Motor neuron (in vitro differentiated cells): ENCODE measurements around the gene SLC35F6. TPM values are rescaled to one million over a fixed set of nuclear protein-coding genes. Genes with fewer than 3 reads are reported as not detected.

Experiments used
- ATAC-seq, 8 experiments: fragments of 200-7000 bp; cut with Tn5 transposase; replicated peaks in 6 of 8; 2 replicates each; pipeline ENCODE4 v1.8.0; 2021; ENCODE audit warnings: mild to moderate bottlenecking in 8 of 8, moderate library complexity in 8 of 8
- H3K27ac ChIP-seq, 2 donors: fragments of 250-450 bp; sonication (Bioruptor Pico); 2 replicates each; pipeline ENCODE4 v1.9.0; 2021; ENCODE audit warnings: antibody characterized with exemption in 2 of 2, mild to moderate bottlenecking in 2 of 2, moderate library complexity in 1 of 2
- H3K4me1 ChIP-seq, 2 donors: fragments of 250-450 bp; sonication (Bioruptor Pico); replicated peaks in 1 of 2; 2 replicates each; pipeline ENCODE4 v1.6.1; 2021; ENCODE audit warnings: antibody characterized with exemption in 2 of 2, mild to moderate bottlenecking in 2 of 2, moderate library complexity in 1 of 2
- H3K4me3 ChIP-seq, 5 donors: fragments of 250-450 bp; sonication (Bioruptor Pico); 2 replicates each; pipeline ENCODE4 v1.9.0; 2021; ENCODE audit warnings: antibody characterized with exemption in 5 of 5, mild to moderate bottlenecking in 5 of 5, moderate library complexity in 4 of 5
- WGBS, 10 experiments: fragments of 450-650 bp; shearing (Covaris generic); methylation state at CpG; one replicate each; pipeline ENCODE4 v1.0.0; 2022; 5-methylcytosine and 5-hydroxymethylcytosine counted together
- in situ Hi-C, 9 experiments: fragments of 400-800 bp; cut with MboI; loops; one replicate each; pipeline ENCODE4 v1.15.0; 2021; ENCODE audit warnings: low sequenced_read_pairs in 9 of 9, low pct_unique_long_range_greater_than_20kb in 2 of 9; ENCODE audit not compliant: unreplicated experiment in 9 of 9
- total RNA-seq, 8 experiments: library from RNA; unstranded; fragments of 300-600 nt; gene quantifications; 2 replicates each; pipeline versions ENCODE4 v1.2.3 to v1.2.4, GENCODE V29; 2022

The SLC35F6 gene
- total RNA-seq, 8 experiments from 2014 or later = 12.4 to 56.5 (median 23.3) TPM

DNA sequence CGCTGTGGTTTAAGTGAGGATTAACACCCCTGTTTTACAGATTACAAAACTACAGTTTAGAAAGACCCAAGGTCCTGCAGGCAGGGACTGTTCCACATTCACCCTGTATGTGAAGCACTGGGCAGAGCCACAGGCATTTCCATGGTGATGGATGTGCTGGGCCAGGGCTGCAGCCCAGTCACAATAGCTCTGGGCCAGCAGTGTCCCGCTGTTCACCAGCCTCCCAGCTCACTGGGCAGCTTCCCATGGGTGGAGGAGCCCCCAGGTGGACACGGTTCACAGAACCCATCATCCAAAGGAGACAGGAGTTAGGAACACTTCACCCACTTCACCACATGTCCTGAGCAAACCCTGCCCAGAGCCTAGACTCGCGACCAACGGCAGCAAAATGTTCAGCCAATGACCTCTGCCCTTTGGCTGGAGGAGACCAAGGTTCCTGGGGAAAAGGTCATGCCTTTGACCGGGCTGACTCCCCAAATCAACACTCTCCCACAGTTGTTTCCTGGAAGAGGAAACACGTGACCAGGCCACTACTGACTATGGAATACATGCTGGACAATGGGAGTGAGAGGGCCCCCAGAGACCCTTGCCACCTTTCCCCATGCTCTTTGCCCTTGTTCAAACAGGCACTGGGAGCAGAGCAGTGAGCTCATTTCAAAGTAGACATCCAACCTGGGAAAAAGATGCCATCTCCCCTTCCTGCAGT lies 28.0 kb upstream of the SLC35F6 start:
- Histone ChIP-seq H3K4me3 (no peak overlapping the region), H3K27ac (no peak overlapping the region), H3K4me1 (peaks cover 10 to 14% of the 10 kb centered on the region in 2 donors)
- in situ Hi-C loops = loop anchor here in 2 of 9 experiments (10.0 to 25.0 kb wide), 2 partner anchors 124 to 131 kb away; no protein-coding TSS in a partner anchor
- WGBS, 10 experiments = 17 to 83% (median 47%) methylated on average over 2 to 4 of the region's 8 CpGs; no CpG with 5 or more reads in 6 of the 10 experiments
- peak in 5 of 8 experiments; percentile 35 to 93 (median 56) for ATAC-seq

DNA sequence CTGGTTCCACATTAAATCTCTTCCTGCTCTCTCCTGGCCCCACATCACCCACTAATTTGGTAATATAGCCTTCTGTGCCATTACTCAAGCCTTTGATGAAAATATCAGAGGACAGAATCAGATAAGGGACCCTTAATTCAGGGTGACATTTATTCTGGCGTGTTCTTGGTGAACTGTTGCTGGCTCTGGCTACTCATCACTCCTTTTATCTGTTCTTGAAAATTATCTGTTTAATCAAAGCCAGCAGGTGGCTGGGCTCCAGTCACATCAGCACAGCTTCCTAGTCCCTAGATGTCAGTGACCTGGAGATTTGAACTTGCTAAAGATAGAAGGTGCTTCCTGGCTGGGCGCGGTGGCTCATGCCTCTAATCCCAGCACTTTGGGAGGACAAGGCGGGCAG lies 26.9 kb upstream of the SLC35F6 start:
- ATAC-seq = no peak
- peaks cover 2 to 6% of the 10 kb centered on the region in 2 donors for H3K4me1 ChIP-seq
- in situ Hi-C loops = loop anchor here in 2 of 9 experiments (10.0 to 25.0 kb wide), 2 partner anchors 125 to 132 kb away; no protein-coding TSS in a partner anchor
- H3K4me3 ChIP-seq = no peak overlapping the region
- H3K27ac ChIP-seq = no peak overlapping the region
- WGBS, 10 experiments = 50 to 100% (median 90%) methylated on average over 1 to 4 of the region's 4 CpGs; no CpG with 5 or more reads in 2 of the 10 experiments

DNA sequence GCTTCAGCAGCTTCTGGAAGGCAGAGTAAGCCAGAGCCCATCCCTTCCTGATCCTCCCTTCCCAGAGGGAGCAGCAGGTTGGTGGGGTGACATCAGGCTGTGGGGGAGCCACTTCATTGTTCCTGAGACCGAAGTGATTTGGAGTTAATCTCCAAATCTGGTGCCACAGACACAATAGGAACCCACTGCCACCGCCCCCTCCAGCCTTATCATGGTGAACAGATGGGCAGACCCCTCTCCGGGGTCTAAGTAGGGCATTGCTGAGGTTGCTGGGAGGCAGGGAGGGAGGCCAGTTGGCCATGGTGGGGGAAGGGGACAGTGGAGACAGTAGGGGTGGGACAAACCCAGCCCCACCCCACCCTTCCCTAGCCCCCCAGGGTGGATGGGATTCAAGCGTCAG lies 25.6 kb upstream of the SLC35F6 start:
- WGBS, 10 experiments = no CpG with 5 or more reads among the region's 4 CpGs
- ATAC-seq = no peak
- in situ Hi-C loops = loop anchor here in 2 of 9 experiments (10.0 to 25.0 kb wide), 2 partner anchors 126 to 134 kb away; no protein-coding TSS in a partner anchor
- no peak overlapping the region for H3K27ac ChIP-seq
- no peak overlapping the region for H3K4me3 ChIP-seq
- H3K4me1 ChIP-seq = peaks cover 0 to 6% of the 10 kb centered on the region in 2 donors

DNA sequence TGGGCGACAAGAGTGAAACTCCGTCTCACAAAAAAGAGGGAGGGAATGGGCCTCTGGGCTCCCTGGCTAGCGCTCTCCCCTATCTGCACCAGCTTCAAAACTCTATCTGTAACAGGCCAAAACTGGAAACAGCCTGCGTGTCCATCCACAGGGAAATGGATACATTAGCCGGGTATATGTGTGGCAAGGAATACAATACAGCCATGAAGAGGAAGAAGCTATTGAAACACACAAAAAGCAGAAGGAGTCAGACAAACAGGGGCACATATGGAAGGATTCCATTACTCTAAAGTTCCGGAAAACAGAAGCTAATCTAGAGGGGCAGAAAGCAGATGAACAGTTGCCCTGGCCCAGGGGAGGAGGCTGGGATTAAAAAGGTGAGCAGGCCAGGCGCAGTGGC lies 24.6 kb upstream of the SLC35F6 start:
- in situ Hi-C loops = loop anchor here in 2 of 9 experiments (10.0 to 25.0 kb wide), 2 partner anchors 127 to 135 kb away; no protein-coding TSS in a partner anchor
- ATAC-seq = no peak
- Histone ChIP-seq H3K4me1 (peaks cover 0 to 6% of the 10 kb centered on the region in 2 donors), H3K4me3 (no peak overlapping the region), H3K27ac (no peak overlapping the region)
- WGBS, 10 experiments = 50 to 100% (median 88%) methylated on average over 1 to 5 of the region's 7 CpGs; no CpG with 5 or more reads in 1 of the 10 experiments

DNA sequence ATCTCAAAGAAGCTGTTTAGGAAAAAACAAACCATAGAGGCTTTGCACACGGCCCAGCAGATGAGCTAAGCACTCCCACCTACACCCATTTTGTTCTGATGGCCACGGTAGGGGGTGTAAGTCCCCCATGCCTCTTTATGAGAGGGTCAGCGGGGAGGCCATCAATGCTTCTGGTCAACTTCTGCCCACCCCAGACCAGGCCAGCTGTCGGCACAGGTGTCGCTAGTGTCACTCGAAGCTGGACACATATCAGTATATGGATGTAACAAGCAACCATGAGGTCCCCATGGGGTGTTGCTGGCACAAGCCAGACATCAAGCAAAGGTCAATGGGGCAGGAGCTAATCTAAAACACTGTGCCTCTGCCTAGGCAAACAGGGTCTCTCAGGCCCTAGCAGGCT lies 23.7 kb upstream of the SLC35F6 start:
- Histone ChIP-seq H3K4me1 (peaks cover 0 to 6% of the 10 kb centered on the region in 2 donors), H3K4me3 (no peak overlapping the region), H3K27ac (no peak overlapping the region)
- no peak for ATAC-seq
- in situ Hi-C loops = loop anchor here in 3 of 9 experiments (5.0 to 25.0 kb wide), 3 partner anchors 126 to 138 kb away; no protein-coding TSS in a partner anchor
- WGBS, 10 experiments = 45 to 100% (median 80%) methylated on average over 1 to 6 of the region's 6 CpGs; no CpG with 5 or more reads in 2 of the 10 experiments

DNA sequence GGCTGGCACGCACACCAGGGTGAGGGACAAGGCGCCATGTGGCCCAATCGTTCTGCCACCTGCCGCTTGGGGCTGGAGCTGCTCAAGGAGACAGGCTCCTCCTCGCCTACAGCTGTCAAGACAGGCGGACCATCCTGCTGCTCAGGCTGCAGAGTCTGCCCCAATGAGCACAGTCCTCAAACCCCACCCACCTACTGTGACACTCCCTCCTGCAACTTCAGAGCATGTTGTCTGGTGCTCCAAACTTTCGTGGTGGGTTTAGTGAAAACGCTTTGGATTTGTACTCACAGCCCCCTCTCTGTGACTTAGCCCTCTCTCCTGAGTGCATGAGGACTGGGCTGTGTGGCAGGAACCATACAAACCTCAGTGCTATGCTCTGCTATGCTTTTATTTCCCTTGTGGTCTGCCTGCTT lies 23.2 kb upstream of the SLC35F6 start:
- in situ Hi-C loops = loop anchor here in 3 of 9 experiments (5.0 to 25.0 kb wide), 3 partner anchors 126 to 139 kb away; no protein-coding TSS in a partner anchor
- peak in 7 of 8 experiments; percentile 14 to 96 (median 34) for ATAC-seq
- Histone ChIP-seq H3K4me3 (no peak overlapping the region), H3K4me1 (peaks cover 2 to 6% of the 10 kb centered on the region in 2 donors), H3K27ac (no peak overlapping the region)
- WGBS, 10 experiments = 0 to 40% (median 25%) methylated on average over 1 to 2 of the region's 8 CpGs; no CpG with 5 or more reads in 5 of the 10 experiments

DNA sequence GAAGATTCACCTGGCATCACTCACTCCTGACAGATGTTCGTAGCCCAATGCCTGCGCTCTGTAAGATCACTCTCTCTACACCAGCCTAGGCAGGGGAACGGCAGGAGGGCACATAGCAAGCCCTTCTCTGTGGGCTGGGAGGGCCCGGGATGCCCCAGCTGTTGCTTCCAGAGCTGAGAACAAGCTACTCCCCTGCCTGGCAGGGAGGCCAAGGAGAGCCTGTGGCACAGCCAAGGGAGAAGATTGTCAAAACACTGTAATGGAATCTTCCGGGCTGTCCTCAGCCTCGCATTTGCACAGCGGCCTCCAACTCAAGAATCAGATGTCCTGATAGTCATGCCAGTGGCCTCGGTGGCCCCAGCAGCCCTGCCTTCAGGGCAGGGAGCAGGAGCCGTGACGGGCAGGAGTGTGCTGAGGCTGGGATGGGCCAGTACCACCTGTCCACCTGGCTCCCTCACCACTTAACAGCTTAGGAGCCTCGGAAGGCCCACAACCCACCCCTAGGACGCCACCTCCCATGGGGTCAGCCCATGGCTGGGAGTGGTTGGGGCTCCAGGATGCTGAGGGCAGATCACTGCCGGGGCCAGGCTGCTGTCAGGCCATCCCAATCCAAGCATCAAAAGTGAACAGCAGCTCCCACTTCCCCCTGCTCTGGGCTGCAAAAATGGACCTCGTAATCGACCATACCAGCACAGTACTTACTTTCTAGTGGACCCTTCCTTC lies 21.9 kb upstream of the SLC35F6 start:
- ATAC-seq = no peak
- peaks cover 2 to 3% of the 10 kb centered on the region in 2 donors for H3K4me1 ChIP-seq
- no peak overlapping the region for H3K4me3 ChIP-seq
- WGBS, 10 experiments = 80 to 100% (median 91%) methylated on average over 1 to 6 of the region's 15 CpGs; no CpG with 5 or more reads in 3 of the 10 experiments
- no peak overlapping the region for H3K27ac ChIP-seq
- in situ Hi-C loops = loop anchor here in 3 of 9 experiments (5.0 to 25.0 kb wide), 3 partner anchors 127 to 140 kb away; no protein-coding TSS in a partner anchor

DNA sequence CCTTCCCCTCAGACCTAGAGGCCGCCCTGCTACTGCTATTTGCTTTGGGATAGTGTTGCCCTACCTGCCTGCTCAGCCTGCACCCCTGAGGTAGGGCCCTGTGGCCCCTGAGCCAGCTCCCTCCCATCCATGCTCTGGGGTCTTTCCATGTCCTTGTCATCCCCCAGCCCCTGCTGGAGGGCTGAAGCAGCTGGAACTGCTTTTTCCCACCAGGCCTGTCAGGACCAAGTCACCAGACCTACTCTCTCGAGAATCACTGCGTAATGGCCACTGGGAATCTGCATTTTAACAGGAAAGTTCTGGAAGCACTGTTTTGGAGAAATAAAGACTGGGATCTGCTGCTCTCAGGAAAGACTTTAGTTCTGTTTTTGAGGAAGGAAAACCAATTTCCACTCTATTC lies 20.2 kb upstream of the SLC35F6 start:
- no peak for ATAC-seq
- H3K4me3 ChIP-seq = no peak overlapping the region
- H3K27ac ChIP-seq = no peak overlapping the region
- in situ Hi-C loops = loop anchor here in 3 of 9 experiments (5.0 to 25.0 kb wide), 3 partner anchors 129 to 142 kb away; no protein-coding TSS in a partner anchor
- peaks cover 2 to 3% of the 10 kb centered on the region in 2 donors for H3K4me1 ChIP-seq
- WGBS, 10 experiments = 58 to 89% (median 72%) methylated on average over 2 to 3 of the region's 3 CpGs; no CpG with 5 or more reads in 5 of the 10 experiments

DNA sequence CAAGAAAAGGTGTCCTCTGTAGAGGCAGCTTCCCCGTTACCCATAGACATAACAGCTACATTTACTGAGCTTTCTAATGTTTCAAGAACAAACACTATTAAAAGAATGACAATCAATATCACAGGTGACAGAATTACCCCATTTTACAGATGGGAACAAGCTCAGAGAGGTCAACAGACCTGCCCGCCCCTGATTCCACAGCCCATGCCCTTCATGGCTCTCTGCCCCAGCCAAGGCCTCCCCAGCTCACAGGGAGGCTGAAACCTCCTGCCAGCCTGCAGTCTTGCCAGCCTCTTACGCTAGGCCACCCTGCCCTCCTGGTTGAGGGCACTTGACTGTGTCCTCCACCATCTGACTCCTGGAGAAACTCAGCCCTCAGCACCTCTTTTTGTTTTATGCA lies 19.1 kb upstream of the SLC35F6 start:
- Histone ChIP-seq H3K27ac (no peak overlapping the region), H3K4me1 (peaks cover 4 to 6% of the 10 kb centered on the region in 2 donors), H3K4me3 (no peak overlapping the region)
- in situ Hi-C loops = loop anchor here in 3 of 9 experiments (5.0 to 25.0 kb wide), 3 partner anchors 130 to 143 kb away; no protein-coding TSS in a partner anchor
- ATAC-seq = no peak
- WGBS, 10 experiments = 100% methylated on average over 1 of the region's 3 CpGs; no CpG with 5 or more reads in 9 of the 10 experiments

DNA sequence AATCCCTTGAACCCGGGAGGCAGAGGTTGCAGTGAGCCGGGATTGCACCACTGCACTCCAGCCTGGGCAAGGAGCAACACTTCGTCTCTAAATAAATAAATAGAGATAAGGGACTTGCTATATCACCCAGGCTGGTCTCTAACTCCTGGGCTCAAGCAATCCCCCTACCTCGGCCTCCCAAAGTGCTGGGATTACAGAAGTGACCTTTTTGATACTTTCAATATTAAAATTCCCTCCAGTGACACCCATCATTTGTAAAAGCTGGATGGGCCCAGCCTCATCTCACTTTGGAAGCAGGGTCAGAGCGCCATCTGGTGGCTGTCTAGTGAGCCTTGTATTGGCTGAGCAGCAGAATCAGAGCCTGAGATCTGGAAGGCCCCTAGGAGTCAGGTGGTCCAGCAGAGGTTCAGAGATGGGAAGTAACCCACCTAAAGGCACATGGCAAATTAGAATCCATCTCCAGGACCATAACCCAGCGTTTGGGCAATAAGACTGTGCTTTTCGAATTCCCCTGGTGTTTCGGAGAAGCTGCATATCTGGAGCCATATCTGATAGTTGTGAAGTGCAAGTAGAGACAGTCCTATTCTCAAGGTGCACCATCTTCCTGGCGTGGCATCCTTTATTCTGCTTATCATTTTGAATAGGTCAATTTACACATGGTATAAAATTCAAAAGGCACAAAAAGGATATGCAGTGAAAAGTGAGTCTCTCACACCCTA lies 18.3 kb upstream of the SLC35F6 start:
- in situ Hi-C loops = loop anchor here in 2 of 9 experiments (10.0 to 25.0 kb wide), 2 partner anchors 131 to 133 kb away; no protein-coding TSS in a partner anchor
- peak; percentile 79 to 98 (median 95) for ATAC-seq

DNA sequence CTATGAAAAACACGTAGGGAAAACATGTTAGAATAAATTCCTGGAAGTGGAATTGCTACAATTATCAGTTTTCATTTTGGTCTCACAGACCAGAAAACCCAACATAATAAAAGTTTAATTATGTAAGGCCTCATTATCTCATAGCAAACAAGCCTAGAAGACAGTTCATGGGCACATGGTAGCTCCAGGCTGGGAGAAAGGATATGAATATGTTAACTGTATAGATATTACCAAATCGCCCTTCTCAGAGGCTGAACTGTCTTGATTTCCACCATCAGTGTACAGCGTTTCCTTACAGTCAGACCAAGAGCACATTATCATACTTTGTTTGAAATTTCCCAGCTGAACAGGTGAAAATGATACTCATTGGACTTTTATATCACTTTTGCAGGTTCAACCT lies 17.1 kb upstream of the SLC35F6 start:
- H3K4me1 ChIP-seq = peaks cover 12 to 14% of the 10 kb centered on the region in 2 donors
- WGBS, 10 experiments = 39 to 100% (median 65%) methylated on average over 1 to 3 of the region's 3 CpGs; no CpG with 5 or more reads in 2 of the 10 experiments
- H3K27ac ChIP-seq = no peak overlapping the region
- peak in 3 of 8 experiments; percentile 42 to 86 (median 55) for ATAC-seq
- no peak overlapping the region for H3K4me3 ChIP-seq
- in situ Hi-C loops = loop anchor here in 2 of 9 experiments (10.0 to 25.0 kb wide), 2 partner anchors 132 to 135 kb away; no protein-coding TSS in a partner anchor

More for the DNA sequence above, 18.3 kb upstream of the SLC35F6 start:
- 0 to 60% (median 33%) methylated on average over 1 to 5 of the region's 9 CpGs; no CpG with 5 or more reads in 3 of the 10 experiments for WGBS, 10 experiments
- Histone ChIP-seq H3K27ac (no peak overlapping the region), H3K4me1 (peaks cover 12 to 14% of the 10 kb centered on the region in 2 donors), H3K4me3 (no peak overlapping the region)
